DOHH2 (cell line): ENCODE measurements around the gene SEL1L.

Source experiments
- H3F3A ChIP-seq: fragments of 200-600 bp; sonication (generic), shearing (Covaris generic); 2 replicates; pipeline ENCODE4 v1.6.0; 2016; ENCODE audit warnings: antibody characterized with exemption, mild to moderate bottlenecking; ENCODE audit not compliant: control insufficient read depth, insufficient read depth
- H3K27ac ChIP-seq: fragments of 200-600 bp; sonication (generic); 2 replicates; pipeline ENCODE4 v1.5.1; 2014; ENCODE audit warnings: low read depth, mild to moderate bottlenecking, low read length, moderate library complexity
- H3K27me3 ChIP-seq: fragments of 200-600 bp; sonication (generic); 2 replicates; pipeline ENCODE4 v1.6.1; 2014; ENCODE audit warnings: mild to moderate bottlenecking, low read length, mixed read lengths; ENCODE audit not compliant: control insufficient read depth
- H3K36me3 ChIP-seq: fragments of 200-600 bp; sonication (generic); 2 replicates; pipeline ENCODE4 v1.6.1; 2014; ENCODE audit warnings: mild to moderate bottlenecking, low read length, moderate library complexity, mixed read lengths; ENCODE audit not compliant: control insufficient read depth
- H3K4me1 ChIP-seq: fragments of 200-600 bp; sonication (generic); 2 replicates; pipeline ENCODE4 v1.6.1; 2014; ENCODE audit warnings: mild to moderate bottlenecking, low read length, mixed read lengths; ENCODE audit not compliant: control insufficient read depth
- H3K4me2 ChIP-seq: fragments of 200-600 bp; sonication (generic); 2 replicates; pipeline ENCODE4 v1.6.0; 2014; ENCODE audit warnings: mild to moderate bottlenecking, low read length, moderate library complexity
- H3K4me3 ChIP-seq: fragments of 200-600 bp; sonication (generic); 2 replicates; pipeline ENCODE4 v1.5.1; 2014; ENCODE audit warnings: mild to moderate bottlenecking, low read length, mixed read lengths
- H3K79me2 ChIP-seq: fragments of 200-600 bp; sonication (generic); 2 replicates; pipeline ENCODE4 v1.6.1; 2014; ENCODE audit warnings: mild to moderate bottlenecking, low read length, mixed read lengths; ENCODE audit not compliant: control insufficient read depth
- H3K9me2 ChIP-seq: fragments of 200-600 bp; sonication (generic); replicated peaks from 2 replicates; pipeline ENCODE4 v1.6.1; 2014; ENCODE audit warnings: mild to moderate bottlenecking, low read length, mixed read lengths; ENCODE audit not compliant: control insufficient read depth
- H3K9me3 ChIP-seq: fragments of 200-600 bp; sonication (generic); 2 replicates; pipeline ENCODE4 v1.6.1; 2014; ENCODE audit warnings: antibody characterized with exemption, low read length, mixed read lengths; ENCODE audit not compliant: control insufficient read depth, insufficient read depth
- H4K20me1 ChIP-seq: fragments of 200-600 bp; sonication (generic); 2 replicates; pipeline ENCODE4 v1.6.0; 2014; ENCODE audit warnings: low read depth, mild to moderate bottlenecking, antibody characterized with exemption, low read length, moderate library complexity; ENCODE audit not compliant: control insufficient read depth, insufficient read depth
- EZH2phosphoT487 ChIP-seq: fragments of 200-600 bp; sonication (generic); IDR thresholded peaks from 2 replicates; pipeline ENCODE4 v1.6.1; 2017; ENCODE audit warnings: borderline replicate concordance, mild to moderate bottlenecking, antibody characterized with exemption, low read length, moderate library complexity, mixed read lengths
- TF ChIP-seq, protein P1 (sequence below): fragments of 200-600 bp; sonication (generic); IDR thresholded peaks from one replicate; pipeline ENCODE4 v1.5.1; 2014; ENCODE audit warnings: antibody characterized with exemption, mild to moderate bottlenecking, low read depth, low read length; ENCODE audit not compliant: poor library complexity, severe bottlenecking

SEL1L gene

DNA sequence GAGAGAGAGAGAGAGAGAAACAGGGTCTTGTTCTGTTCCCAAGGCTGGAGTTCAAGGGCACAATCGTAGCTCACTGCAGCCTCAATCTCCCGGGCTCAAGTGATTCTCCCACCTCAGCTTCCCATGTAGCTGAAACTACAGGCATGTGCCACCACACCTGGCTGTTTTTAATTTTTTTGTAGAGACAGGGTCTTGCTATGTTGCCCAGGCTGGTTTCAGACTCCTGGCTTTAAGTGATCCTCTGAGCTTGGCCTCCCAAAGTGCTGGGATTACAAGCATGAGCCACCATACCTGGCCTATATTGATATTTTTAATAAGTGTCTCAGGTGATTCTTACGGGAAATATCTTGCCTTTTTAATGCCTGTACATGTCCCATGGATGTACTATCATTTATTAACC lies 82.7 kb downstream of the SEL1L start:
- no peaks in the 10 kb centered on the region for H3K79me2 ChIP-seq
- no peaks in the 10 kb centered on the region for H3K36me3 ChIP-seq
- H3K4me3 ChIP-seq, result no peak overlapping the region
- H3K9me2 ChIP-seq, result no peaks in the 10 kb centered on the region
- H3K27ac ChIP-seq, result no peak overlapping the region
- H3K4me1 ChIP-seq, result no peaks in the 10 kb centered on the region
- H3F3A ChIP-seq, result no peaks in the 10 kb centered on the region
- TF ChIP-seq EZH2phosphoT487, result no peak
- TF ChIP-seq, protein P1, sequence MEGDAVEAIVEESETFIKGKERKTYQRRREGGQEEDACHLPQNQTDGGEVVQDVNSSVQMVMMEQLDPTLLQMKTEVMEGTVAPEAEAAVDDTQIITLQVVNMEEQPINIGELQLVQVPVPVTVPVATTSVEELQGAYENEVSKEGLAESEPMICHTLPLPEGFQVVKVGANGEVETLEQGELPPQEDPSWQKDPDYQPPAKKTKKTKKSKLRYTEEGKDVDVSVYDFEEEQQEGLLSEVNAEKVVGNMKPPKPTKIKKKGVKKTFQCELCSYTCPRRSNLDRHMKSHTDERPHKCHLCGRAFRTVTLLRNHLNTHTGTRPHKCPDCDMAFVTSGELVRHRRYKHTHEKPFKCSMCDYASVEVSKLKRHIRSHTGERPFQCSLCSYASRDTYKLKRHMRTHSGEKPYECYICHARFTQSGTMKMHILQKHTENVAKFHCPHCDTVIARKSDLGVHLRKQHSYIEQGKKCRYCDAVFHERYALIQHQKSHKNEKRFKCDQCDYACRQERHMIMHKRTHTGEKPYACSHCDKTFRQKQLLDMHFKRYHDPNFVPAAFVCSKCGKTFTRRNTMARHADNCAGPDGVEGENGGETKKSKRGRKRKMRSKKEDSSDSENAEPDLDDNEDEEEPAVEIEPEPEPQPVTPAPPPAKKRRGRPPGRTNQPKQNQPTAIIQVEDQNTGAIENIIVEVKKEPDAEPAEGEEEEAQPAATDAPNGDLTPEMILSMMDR, result no peak
- no peaks in the 10 kb centered on the region for H4K20me1 ChIP-seq
- 0 out of 2 replicates have a peak, but pooled peaks cover 8% of the 10 kb centered on the region for H3K27me3 ChIP-seq
- no peak overlapping the region for H3K4me2 ChIP-seq
- H3K9me3 ChIP-seq, result no peaks in the 10 kb centered on the region

- no peak overlapping the region for H3K27ac ChIP-seq
- no peaks in the 10 kb centered on the region for H3F3A ChIP-seq
- no peak overlapping the region for H3K4me2 ChIP-seq
- H3K4me1 ChIP-seq, result no peaks in the 10 kb centered on the region
- no peaks in the 10 kb centered on the region for H3K9me3 ChIP-seq
- no peak for TF ChIP-seq EZH2phosphoT487
- TF ChIP-seq, protein P1, result no peak
- H3K4me3 ChIP-seq, result no peak overlapping the region
- no peaks in the 10 kb centered on the region for H4K20me1 ChIP-seq
- H3K27me3 ChIP-seq, result 0 out of 2 replicates have a peak, but pooled peaks cover 8% of the 10 kb centered on the region
- H3K36me3 ChIP-seq, result no peaks in the 10 kb centered on the region
- H3K79me2 ChIP-seq, result no peaks in the 10 kb centered on the region
- H3K9me2 ChIP-seq, result no peaks in the 10 kb centered on the region
Observed at GRCh38 chr14:81450100-81450531, 83.5 kb downstream of the SEL1L start.

- no peak overlapping the region for H3K27ac ChIP-seq
- no peaks in the 10 kb centered on the region for H3K4me1 ChIP-seq
- 0 out of 2 replicates have a peak, but pooled peaks cover 8% of the 10 kb centered on the region for H3K27me3 ChIP-seq
- no peaks in the 10 kb centered on the region for H3K79me2 ChIP-seq
- no peak overlapping the region for H3K4me3 ChIP-seq
- H3K4me2 ChIP-seq, result no peak overlapping the region
- no peaks in the 10 kb centered on the region for H3F3A ChIP-seq
- no peaks in the 10 kb centered on the region for H3K9me3 ChIP-seq
- H4K20me1 ChIP-seq, result no peaks in the 10 kb centered on the region
- no peaks in the 10 kb centered on the region for H3K9me2 ChIP-seq
- no peaks in the 10 kb centered on the region for H3K36me3 ChIP-seq
- TF ChIP-seq, protein P1, result no peak
- no peak for TF ChIP-seq EZH2phosphoT487
Observed at GRCh38 chr14:81449576-81449975, 84.1 kb downstream of the SEL1L start.
